ENCODE measurements around the gene MANEA.
A peak's percentile ranks its signal among the peaks of the same experiment; 100 is the strongest.
"Not testable (repeated sequence)": the region's sequence is repeated elsewhere in the genome, so short reads cannot be mapped to it uniquely, and the experiment has no call there.

MANEA gene

GRCh38 chr6:95577304-95578105 lies at the start of gene MANEA:
MANEA (plus strand) TSS chr6:95577535; CDS start chr6:95586440, 8,905 bp downstream.
- peak; percentile 66 to 70 for DNase-seq

DNA sequence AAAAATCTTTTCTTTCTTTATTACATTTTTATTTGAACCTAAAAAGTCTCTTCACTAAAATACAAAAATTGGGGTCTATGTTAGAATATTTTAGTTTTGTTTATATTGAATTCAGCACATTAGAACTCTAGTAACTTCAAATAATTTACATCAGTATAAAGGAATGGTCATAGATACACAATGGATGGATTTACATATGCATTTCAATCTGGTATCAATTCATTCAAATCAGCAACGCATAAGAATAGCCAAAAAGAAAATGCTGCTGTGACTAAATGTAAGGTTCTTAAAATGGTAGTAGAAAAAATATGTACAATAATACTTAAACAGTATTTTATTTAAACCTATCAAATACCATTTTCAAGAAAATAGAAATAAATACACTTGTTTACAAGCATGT lies 47.6 kb upstream of the MANEA start:
- no peak for DNase-seq

DNA sequence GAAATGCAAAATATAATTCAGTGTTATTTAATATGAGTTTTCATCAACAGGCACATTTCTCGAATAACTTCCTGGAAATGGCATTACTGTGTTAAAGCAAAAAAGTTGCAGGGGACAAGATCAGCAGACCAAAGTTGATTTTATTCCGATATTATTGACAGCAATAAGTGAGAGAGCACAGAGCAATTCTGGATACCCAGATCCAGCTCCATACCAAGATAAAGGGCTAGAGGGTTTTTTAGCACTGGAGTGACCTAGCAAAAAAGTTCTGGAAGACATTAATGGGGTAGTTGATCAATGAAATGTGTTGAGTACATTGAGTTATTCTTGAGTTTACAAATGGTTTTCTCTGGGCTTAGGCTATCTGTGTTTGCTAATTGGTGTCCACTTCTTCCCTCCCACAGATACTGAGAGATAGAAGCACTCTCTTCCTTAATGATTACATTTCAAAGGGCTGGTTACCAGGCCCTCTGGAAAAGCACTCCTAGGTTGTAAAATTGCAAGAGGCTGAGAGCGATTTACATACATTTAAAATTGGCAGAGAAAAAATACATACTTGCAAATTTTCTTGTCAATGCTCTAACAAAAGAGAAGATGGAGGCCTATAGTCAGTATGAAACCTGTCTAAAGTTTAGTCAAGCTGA lies 47.0 kb upstream of the MANEA start:
- DNase-seq: no peak

GRCh38 chr6:95543798-95544197 lies 33.5 kb upstream of the MANEA start:
- DNase-seq: no peak

DNA sequence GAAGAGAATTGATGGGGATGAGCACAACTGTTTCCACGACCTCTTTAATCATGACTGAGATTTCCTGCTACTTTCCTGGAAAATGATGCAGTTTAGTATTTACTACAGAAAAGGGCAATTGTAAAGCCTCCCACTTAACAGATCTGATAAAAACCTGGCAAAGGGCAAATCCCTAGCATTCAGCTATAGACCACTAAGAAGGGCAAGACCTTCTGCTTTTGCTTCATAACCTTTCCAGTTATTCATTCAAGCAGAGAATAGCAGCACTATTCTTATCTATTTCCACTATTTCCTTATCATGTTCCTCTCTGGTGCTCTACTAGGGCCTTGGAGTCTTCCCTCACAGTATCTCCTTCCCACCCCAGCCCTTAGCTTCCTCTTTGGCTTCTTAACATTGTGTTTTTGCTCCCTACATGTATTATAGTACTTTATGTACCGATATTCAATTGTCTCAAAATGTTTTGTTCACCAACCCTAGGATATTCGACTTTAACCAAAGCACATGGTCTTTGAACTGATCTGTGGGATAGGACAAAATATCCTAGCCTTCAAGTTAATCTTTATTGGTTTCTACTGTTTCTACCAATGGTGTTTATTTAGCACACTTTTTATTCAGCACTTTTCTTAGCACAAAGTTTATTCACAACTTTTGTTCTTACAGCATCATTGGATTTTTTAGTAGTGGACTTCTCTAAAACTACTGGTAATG lies 32.7 kb upstream of the MANEA start:
- no peak for DNase-seq

GRCh38 chr6:95545226-95545625 lies 32.1 kb upstream of the MANEA start:
- no peak for DNase-seq

- no peak for DNase-seq
Observed at GRCh38 chr6:95545686-95546085, 31.6 kb upstream of the MANEA start.

DNA sequence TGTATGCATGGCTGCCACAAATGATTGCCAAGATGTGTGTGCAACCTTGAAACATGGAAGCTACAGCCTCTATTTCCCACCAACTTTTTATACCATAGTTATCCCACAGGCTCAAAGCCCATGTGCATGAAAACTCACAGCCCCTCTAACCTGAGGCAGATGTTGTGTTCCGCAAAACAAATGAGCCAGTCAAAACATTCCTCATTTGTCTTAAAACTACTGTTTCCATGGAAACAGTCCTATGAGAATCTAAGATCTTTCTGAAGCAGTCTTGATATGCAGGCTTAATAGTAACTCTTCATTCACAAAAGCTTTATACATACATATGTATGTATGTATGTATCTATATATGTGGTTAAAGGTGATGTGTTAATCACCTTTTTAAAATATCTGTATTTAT lies 31.2 kb upstream of the MANEA start:
- no peak for DNase-seq

DNA sequence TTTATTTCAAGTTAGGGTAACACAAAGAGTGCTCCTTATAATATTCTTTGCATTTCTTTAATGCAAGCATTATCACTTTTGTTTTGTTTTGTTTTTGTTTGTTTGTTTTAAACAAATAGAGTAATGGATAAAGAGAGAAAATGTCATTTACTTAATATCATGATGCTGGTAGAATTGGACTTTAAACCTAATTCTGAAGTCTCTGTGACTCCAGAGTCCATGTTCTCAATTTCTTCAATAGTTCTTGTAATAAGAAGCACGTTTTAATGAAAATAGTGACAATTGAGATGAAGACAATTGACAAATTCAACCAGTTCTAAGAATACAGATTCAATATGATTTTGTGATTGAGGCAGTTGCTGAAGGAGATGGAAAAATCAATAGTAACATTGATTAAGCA lies 30.3 kb upstream of the MANEA start:
- DNase-seq: no peak

DNA sequence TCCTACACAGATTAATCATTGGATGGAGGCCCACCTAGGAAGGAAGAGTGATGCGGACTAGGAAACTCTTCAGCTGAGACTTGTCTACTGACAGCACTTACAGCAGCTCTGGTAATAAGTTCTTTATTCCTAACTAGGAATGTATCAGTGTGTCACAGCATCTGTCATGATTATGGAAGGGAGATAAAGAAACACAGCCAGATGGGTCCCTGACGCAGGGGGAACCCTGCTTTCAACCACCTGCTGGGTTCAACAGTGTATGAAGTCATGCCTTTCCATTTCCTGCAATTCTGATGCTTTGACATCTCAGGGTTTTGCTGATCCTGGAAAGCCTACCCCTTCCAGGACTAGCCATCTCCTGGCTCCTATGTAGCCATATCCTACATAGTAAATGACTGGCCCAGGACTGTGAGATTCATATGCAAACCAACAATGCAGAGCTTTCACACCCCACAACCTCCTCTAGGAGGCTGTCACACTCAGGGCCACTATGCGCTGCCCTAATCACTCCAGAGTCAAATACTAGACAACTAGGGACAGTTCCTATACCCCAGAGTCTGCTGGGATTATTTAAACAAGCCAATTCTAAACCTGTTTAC lies 29.0 kb upstream of the MANEA start:
- DNase-seq: no peak

- DNase-seq: no peak
Observed at GRCh38 chr6:95551678-95552324, 25.5 kb upstream of the MANEA start.

DNA sequence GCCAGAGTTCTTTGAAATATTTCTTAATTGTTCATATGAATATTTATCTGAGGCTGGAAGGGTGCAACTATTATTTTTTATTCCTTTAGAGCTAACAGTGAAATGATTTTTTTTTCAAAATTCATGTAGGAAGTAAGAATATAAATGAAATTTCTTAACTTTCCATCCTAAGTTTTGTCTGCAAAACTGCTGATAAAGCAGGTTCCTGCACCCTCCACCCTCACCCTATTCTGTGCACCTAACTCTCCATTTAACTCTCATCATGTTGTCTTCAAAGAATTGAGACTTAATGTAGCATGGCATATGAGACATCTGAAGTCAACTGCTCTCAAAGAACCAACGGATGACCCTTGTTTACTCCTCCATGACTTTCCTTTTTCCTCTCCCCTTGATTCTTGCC lies 23.5 kb upstream of the MANEA start:
- no peak for DNase-seq

DNA sequence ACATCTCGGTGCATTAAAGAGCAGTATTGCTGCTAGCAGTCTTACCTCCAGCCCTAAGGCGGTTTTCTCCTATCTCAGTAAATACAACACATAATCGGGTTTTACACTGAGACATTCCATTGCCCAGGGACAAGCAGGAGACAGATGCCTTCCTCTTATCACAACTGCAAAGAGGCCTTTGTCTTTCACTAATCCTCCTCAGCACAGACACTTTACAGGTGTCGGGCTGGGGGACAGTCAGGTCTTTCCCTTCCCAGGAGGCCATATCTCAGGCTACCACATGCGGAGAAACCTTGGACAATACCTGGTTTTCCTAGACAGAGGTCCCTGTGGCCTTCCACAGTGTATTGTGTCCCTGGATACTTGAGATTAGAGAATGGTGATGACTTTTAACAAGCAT lies 16.4 kb upstream of the MANEA start:
- not testable (repeated sequence) for DNase-seq

GRCh38 chr6:95569560-95569959 lies 7.8 kb upstream of the MANEA start:
- DNase-seq: no peak

- no peak for DNase-seq
Observed at GRCh38 chr6:95572098-95572497, 5.2 kb upstream of the MANEA start.

GRCh38 chr6:95574811-95575210 lies 2.5 kb upstream of the MANEA start:
- no peak for DNase-seq

DNA sequence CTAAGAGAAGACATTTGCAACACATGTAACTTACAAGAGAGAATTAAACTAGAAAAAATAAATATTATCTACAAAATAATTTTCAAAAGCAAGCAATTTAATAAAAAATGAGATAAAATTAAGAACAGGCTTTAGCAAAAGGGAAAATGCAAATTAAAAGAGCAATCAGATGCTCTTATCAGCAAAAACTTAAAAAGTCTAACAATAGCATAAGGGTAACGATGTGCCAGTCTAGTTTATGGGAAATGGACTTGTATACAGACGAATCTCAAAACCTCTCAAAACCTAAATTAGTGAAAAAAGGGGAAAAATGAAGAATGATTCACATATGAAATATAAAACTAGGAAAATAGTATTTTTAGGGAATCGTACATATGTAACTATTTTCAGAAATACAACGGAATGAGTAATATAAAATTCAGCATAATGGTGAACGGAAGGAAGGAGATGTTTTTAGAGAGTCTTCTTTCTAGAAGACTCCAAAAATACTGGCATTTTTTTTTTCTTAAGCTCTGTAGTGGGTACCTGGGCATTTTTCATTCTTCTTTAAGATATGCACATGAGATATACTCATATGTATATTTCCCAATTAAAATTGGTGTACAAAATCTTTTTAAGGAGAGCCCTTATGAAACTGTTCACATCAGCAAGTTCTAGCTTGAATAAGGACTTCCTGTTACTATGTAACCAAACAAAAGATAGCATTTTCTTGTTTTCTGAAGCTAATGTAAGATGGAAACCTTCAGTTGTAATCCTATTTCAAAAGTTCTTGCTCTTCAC lies 927 bp upstream of the MANEA start:
- no peak for DNase-seq

- DNase-seq: no peak
Observed at GRCh38 chr6:95576998-95577303, 384 bp upstream of the MANEA start.

DNA sequence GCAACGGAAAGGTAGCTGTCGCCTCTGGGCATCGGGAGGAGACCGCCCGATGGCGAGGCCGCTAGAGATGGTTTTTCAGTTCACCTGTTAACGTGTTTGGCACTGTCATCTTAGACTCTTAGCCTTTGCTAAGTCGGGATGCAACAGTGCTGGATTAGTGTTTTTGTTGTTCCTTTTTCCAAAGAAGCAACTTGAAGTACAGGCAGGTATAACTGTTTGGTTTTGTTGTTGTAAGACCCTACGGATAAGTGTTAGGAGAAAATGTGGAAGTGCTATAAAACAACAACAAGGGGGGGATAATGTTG lies 723 bp downstream of the MANEA start:
- no peak for DNase-seq

DNA sequence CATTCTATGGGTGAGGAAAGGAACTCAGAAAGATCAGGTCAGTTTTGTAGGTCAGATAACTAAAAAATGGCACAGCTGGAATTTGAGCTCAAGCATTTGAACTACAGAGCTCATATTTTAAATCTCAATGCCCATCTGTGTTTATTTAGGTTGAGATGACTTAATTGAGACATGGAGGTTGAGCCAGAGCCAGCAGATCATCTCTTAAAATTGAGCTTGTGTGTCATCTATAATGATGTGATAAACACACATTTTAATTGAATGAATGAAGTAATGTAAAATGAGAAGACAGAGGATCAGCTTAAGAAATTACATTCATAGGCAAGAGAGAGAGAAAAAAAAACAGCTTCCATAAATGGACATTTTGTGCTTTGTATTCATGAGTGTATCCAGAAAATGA lies 3.7 kb downstream of the MANEA start:
- no peak for DNase-seq

- DNase-seq: not testable (repeated sequence)
Observed at GRCh38 chr6:95584226-95584625, 6.9 kb downstream of the MANEA start.

DNA sequence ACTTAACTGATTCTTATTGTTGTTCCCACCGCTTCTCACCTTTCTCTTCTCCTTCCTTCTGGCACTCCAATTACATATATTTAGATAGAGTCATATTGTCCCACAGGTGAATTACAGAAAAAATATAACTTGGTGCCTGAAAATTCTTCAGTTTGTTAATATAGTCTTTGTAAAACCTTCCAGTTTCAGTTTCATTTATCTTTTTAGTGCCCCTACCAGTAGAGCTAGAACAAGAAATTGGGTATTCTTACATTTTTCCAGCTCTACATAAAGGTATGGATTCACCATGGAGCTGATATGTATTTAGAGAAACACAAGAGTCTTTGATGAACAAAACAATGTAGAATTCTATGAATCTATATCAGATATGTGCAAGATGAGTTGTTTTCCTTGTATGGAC lies 10.7 kb downstream of the MANEA start:
- DNase-seq: no peak

DNA sequence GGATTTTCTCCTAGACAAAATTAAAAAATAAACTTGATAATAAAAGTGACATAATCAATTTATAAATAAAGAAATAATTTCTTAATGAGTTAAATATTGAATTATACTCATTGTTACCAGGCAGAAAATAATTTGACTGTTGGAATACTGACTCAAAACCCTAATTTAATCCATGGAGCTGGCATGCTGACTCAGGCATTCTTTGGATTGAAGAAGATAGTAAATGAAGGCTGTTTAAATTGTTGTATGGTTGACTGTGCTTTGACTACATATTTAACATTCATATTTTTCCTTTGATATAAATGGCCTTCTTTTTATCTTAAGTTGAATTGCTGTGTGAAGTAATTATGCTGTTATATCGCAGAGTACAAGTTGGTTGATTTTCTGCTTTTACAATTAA lies 11.7 kb downstream of the MANEA start:
- DNase-seq: no peak

All from activated CD4-positive, alpha-beta T cell treated with anti-CD3 and anti-CD28 coated beads, Interleukin-2, amount 50 U/mL, for 4 hours (primary cell).